Stimulated activated effector memory CD8-positive, alpha-beta T cell treated with anti-CD3 and anti-CD28 coated beads, Interleukin-12 subunit alpha, Interleukin-12 subunit beta, amount 100 ng/mL, for 72 hours (primary cell): ENCODE results near the gene SRC.

Experiments used
- ATAC-seq: fragments of 150-1000 bp; cut with Tn5 transposase; 2 replicates; pipeline ENCODE4 v1.10.0; 2021
- DNase-seq, 2 donors: peaks; one replicate each; pipeline ENCODE4 v3.0.0; 2021 to 2022; ENCODE audit warnings: low spot score in 2 of 2
- H3K27ac Mint-ChIP-seq: one replicate; pipeline ENCODE4 v1.8.0; 2022; ENCODE audit warnings: mild to moderate bottlenecking, mixed read lengths
- H3K36me3 Mint-ChIP-seq: one replicate; pipeline ENCODE4 v1.8.0; 2022; ENCODE audit warnings: mild to moderate bottlenecking, mixed read lengths
- H3K4me1 Mint-ChIP-seq: one replicate; pipeline ENCODE4 v1.8.0; 2022; ENCODE audit warnings: mixed read lengths
- H3K4me3 Mint-ChIP-seq: one replicate; pipeline ENCODE4 v1.8.0; 2022; ENCODE audit warnings: mild to moderate bottlenecking, mixed read lengths
- H3K9me3 Mint-ChIP-seq: one replicate; pipeline ENCODE4 v1.8.0; 2022; ENCODE audit warnings: mixed read lengths

SRC gene

DNA sequence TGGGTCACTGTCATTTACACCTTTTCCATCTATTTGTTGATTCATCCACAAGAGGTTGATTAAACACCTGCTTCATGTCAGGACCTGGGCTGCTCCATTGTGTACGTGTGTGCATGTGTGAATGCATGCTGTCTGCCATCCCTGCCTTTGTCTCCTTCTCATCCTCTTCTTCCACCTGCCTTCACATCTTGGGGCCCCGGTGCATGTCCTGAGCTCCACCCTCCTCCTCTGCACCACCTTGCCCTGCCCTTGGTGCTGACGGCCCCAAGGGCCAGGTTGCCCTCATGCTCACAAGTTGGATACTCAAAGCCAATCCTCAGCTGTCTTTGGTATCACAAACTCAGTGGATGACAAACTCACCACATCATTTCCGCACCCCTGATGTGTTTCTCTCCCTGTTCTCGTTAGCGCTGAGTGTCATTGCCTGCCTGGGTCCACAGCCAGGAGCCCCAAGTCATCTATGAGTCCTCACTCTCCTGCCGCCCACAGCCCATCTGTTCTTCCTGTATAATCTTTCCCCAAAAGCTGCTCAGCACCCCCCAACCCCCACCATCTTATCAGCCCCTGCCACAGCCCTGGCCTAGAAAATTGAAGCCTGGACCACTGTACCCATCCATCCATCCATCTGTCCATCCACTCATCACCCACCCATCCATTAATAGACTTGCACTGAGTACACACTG is 85.0 kb downstream of the SRC start:
- Mint-ChIP-seq H3K4me3 (no peak overlapping the region), H3K27ac (no peak overlapping the region), H3K36me3 (no peaks in the 10 kb centered on the region), H3K4me1 (no peaks in the 10 kb centered on the region), H3K9me3 (no peaks in the 10 kb centered on the region)
- ATAC-seq, result no peak
- no peak for DNase-seq

DNA sequence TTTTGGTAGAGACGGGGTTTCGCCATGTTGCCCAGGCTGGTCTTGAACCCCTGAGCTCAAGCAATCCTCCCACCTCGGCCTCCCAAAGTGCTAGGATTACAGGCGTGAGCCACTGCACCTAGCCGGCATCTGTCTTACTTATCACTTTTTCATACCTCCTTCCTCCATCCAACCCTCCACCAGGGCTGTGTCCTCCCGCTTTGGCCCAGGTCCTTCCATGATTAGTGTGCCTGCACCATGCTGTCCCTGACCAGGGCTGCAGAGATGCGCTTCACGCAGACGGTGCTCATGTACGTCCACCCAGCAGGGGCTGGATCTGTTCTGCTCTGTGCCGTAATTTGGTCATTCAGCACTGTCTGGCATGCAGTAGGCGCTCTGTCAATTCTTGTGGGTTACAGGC is 85.8 kb downstream of the SRC start:
- ATAC-seq (no peak), DNase-seq (no peak)
- no peak overlapping the region for H3K4me3 Mint-ChIP-seq
- no peaks in the 10 kb centered on the region for H3K36me3 Mint-ChIP-seq
- no peaks in the 10 kb centered on the region for H3K9me3 Mint-ChIP-seq
- H3K27ac Mint-ChIP-seq, result no peak overlapping the region
- H3K4me1 Mint-ChIP-seq, result no peaks in the 10 kb centered on the region

DNA sequence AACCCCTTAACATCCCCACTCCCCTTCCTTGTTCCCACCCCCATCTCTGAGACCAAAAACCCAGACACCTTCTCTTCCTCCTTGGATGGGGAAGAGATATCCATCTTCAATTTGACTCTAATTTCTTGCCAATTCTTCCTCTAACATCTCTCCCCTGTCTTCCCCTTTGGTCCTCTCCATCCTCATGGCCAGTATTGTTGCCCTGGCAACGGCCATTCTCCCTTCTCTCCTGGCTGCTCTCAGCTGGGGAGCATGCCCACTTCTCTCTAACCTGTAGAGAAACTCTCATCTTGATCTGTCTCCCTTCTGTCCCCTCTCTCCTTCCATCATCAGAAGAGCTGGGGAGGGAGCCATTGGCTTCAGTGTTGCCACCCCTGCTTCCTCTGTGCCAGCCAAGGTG is 86.7 kb downstream of the SRC start:
- Mint-ChIP-seq H3K4me3 (no peak overlapping the region), H3K4me1 (no peaks in the 10 kb centered on the region), H3K9me3 (no peaks in the 10 kb centered on the region), H3K36me3 (peaks cover 5% of the 10 kb centered on the region), H3K27ac (no peak overlapping the region)
- DNase-seq (no peak), ATAC-seq (no peak)

DNA sequence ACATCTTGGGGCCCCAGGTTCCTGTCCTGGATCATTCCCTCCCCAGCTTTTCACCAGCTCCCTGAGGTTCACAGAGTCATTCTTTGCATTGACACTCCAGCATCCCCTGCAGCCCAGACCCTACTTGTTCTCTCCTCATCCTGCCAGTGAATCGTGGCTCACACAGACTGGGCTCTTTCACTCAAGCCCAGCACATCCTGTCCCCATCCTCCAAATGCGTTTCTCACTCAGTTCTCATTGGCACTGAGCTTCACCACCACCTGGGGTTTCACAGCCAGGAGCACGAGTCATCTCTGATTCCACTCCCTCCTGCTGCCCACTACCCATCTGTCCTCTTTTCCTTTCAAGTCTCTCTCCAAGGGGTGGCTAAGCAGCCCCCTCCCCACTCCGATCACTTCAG is 89.7 kb downstream of the SRC start:
- ATAC-seq, result no peak
- H3K4me1 Mint-ChIP-seq, result no peaks in the 10 kb centered on the region
- H3K9me3 Mint-ChIP-seq, result no peaks in the 10 kb centered on the region
- H3K4me3 Mint-ChIP-seq, result no peak overlapping the region
- no peak for DNase-seq
- H3K27ac Mint-ChIP-seq, result no peak overlapping the region
- H3K36me3 Mint-ChIP-seq, result peaks cover 5% of the 10 kb centered on the region

DNA sequence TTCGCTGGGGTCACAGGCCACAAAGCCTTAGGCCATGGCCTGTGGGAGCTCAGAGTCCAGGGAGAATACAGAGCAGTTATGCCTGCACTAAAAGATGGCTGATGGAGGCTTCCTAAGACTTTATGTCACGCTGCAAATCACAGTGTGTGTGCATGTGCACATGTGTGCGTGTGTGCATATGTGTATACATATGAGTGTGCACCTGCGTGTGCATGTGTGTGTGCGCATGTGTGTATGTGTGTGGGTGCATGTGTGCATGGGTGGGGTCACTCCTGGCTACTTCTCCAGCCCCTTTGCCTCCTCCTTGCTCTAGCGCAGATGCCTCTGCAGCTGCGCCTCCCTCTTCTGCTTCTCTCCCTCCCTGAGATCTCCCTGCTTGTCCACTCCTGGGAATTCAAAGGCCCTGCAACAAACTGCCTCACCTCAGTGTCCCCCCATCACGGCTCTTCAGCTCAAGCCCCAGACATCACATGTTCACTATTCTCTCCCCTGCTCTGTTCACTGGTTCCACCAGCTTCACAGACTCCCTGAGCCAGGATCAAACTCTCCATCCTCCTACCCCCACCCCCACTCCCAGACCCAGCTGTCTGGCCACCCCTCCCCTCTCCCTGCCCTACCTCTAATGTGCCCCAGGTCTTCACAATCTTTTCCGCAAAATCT is 90.7 kb downstream of the SRC start:
- H3K4me3 Mint-ChIP-seq, result no peak overlapping the region
- no peaks in the 10 kb centered on the region for H3K4me1 Mint-ChIP-seq
- H3K36me3 Mint-ChIP-seq, result peaks cover 5% of the 10 kb centered on the region
- no peak overlapping the region for H3K27ac Mint-ChIP-seq
- no peaks in the 10 kb centered on the region for H3K9me3 Mint-ChIP-seq
- DNase-seq (no peak), ATAC-seq (no peak)

DNA sequence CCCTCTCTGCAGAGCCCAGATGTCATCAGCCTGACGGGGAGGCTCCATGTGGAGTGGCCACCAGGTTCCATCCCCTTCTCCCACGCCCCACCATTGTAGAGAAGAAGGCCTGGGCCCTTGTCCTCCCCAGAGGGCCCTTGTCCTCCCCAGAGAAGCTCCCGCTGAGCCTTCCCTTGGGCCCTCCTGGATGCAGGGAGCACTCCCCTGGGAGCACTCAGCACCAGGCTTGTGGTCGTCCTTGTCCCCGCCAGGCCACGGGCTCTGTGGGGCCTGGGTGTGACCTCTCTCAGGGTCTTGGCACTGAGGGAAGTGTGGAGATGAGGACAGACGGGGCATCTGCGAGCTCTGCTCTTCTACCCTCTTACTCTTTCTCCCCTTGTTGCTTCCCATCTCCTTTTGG is 91.7 kb downstream of the SRC start:
- Mint-ChIP-seq H3K27ac (no peak overlapping the region), H3K4me3 (no peak overlapping the region), H3K9me3 (no peaks in the 10 kb centered on the region), H3K36me3 (peaks cover 5% of the 10 kb centered on the region), H3K4me1 (no peaks in the 10 kb centered on the region)
- ATAC-seq, result no peak
- no peak for DNase-seq

DNA sequence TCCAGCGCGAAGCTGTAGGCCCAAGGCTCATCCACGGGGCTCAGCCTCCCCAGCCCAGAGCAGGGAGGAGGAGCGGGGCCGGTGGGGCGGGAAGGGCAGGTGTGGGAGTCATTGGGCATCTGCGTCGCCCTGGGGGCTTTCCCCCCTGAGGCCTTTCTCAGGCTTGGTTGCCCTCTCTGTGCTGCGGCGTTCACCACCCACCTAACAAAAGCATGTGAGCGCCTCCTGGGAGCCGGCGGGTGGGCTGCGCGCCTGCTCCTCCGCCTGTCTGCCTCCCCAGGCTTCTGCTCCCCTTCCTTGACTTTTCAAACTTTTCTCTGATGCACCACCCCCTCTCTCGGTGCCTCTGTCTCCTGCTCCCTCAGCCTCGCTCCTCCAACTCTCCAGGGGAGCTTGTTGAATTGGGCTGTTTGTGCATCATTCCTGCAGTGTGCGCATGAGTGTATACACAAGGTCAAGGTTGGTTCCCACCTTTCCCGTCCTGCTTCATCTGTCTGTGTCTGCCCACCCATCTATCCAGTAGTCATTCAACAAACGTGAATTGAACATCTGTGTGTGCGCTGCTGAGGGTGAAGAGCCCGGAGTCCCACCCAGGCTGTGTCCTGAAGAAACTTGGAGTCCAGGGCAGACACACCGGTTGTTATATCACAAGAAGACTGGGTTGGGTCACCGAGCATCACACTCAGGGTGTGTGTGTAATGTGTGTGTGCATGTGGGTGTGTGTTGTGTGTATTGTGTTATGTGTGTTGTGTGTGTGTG is 92.7 kb downstream of the SRC start:
- peaks cover 5% of the 10 kb centered on the region for H3K36me3 Mint-ChIP-seq
- ATAC-seq (no peak), DNase-seq (no peak)
- H3K9me3 Mint-ChIP-seq, result no peaks in the 10 kb centered on the region
- no peak overlapping the region for H3K27ac Mint-ChIP-seq
- H3K4me1 Mint-ChIP-seq, result no peaks in the 10 kb centered on the region
- no peak overlapping the region for H3K4me3 Mint-ChIP-seq

DNA sequence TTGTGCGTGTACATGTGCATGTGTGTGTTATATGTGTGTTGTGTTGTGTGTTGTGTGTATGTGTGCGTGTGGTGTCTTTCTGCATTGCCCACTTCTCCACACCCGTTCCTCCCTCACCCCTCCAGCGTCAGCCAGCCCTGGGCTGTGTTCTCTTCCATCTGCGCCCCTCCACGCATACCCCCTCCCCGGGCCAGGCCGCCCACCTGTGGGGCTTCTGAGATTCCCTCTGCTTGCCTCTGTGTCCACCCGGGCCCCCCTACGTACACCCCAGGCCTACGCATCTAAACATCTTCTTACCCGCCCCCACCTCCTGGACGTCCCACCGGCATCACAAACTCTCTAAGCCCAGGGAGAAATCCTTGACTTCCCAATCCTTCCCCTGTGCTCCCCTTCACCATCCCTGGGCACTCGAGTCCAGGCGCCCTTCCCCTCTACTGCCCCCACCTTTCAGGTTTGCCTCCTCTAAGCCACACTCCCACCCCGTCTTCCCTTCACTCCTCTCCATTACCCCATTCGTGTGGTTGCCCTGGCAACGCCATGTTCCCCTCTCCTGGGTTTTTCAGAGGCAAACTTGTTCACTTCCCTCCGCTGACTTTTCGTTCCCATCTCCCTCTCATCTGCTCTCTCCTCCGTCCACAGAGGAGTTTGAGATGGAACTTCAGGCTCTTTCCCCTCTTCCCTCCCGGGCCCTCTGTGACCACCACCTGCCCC is 93.4 kb downstream of the SRC start:
- Mint-ChIP-seq H3K36me3 (peaks cover 5% of the 10 kb centered on the region), H3K27ac (no peak overlapping the region), H3K4me3 (no peak overlapping the region), H3K4me1 (no peaks in the 10 kb centered on the region), H3K9me3 (no peaks in the 10 kb centered on the region)
- no peak for ATAC-seq
- no peak for DNase-seq

DNA sequence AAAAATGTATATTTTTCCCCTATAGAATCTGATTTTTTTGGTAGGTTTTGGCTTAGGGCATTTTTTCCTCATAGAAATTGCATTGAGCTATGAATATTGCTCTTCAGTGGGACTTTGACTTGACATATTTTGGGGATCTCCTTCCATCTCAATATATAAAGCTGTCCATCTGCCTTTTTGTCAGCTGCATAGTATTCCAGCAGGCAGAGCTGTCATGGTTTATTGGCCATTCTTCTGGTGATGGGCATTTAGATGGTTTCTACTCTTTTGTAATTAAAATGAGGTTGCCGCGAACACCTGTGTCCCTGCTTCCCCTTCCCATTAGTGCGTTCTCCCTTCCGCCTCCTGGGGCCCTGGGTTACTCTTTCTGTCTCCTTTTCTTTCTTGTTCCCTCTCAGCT is 95.1 kb downstream of the SRC start:
- ATAC-seq (no peak), DNase-seq (no peak)
- Mint-ChIP-seq H3K4me3 (no peak overlapping the region), H3K36me3 (peaks cover 5% of the 10 kb centered on the region), H3K4me1 (no peaks in the 10 kb centered on the region), H3K9me3 (no peaks in the 10 kb centered on the region), H3K27ac (no peak overlapping the region)

DNA sequence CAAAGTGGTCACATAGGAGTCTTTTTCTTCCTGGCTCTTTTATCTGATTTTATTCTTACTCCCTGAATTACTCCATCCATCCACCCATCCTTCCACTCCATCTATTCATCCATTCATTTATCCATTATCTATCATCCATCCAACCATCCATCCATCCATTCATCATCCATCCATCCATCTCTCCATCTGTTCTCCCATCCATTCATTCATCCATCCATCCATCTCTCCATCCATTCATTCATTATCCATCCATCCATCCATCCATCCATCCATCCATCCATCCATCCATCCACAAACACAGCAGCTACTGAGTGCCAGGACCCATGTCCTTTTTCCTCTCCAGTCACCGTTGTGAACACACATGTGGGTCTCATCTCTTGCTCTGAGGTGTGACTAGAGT is 96.6 kb downstream of the SRC start:
- peaks cover under 1% of the 10 kb centered on the region for H3K36me3 Mint-ChIP-seq
- DNase-seq, result no peak
- no peak overlapping the region for H3K4me3 Mint-ChIP-seq
- H3K27ac Mint-ChIP-seq, result no peak overlapping the region
- ATAC-seq, result no peak
- peaks cover 7% of the 10 kb centered on the region for H3K4me1 Mint-ChIP-seq
- H3K9me3 Mint-ChIP-seq, result no peaks in the 10 kb centered on the region

DNA sequence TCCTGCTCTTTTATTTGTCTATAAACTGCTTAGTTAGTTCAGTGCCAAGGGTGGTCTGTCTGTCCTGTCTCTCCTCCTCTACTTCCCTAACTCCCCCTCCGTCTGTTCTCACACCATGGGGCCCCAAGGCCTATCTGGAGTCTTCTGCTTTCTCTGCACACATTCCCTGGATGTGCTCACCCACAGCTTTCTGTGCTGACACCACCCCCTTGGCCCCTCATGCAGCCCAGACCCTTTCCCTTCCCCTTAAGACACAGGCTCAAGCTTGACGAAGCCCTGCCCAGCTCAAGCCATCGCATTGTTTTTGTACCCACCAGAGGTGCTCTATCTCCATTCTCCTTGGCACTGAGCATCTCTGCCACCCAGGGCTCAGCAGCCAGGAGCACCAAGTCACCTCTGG is 97.0 kb downstream of the SRC start:
- H3K36me3 Mint-ChIP-seq, result no peaks in the 10 kb centered on the region
- H3K4me3 Mint-ChIP-seq, result no peak overlapping the region
- no peak overlapping the region for H3K27ac Mint-ChIP-seq
- no peaks in the 10 kb centered on the region for H3K9me3 Mint-ChIP-seq
- peaks cover 7% of the 10 kb centered on the region for H3K4me1 Mint-ChIP-seq
- no peak for ATAC-seq
- no peak for DNase-seq

DNA sequence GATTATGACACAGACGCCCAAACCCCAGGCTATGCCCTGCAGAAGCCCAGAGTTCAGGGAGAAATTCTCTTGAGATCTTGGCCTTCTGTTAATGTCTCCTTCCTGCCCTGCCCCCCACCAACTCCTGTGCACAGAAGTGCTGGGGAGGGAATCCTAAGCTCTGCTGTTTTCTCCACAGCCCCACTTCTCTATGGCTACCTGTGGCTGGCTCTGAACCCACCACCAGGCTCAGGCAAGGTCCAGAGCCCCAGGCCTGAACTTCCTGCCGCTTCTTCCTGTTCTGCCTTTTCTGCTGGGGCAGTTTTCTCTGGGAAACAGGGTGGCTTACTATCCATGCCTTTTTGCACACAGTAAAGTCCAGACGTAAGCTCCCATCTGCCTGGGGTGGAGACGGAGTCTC is 97.7 kb downstream of the SRC start:
- no peaks in the 10 kb centered on the region for H3K9me3 Mint-ChIP-seq
- H3K27ac Mint-ChIP-seq, result no peak overlapping the region
- H3K4me3 Mint-ChIP-seq, result no peak overlapping the region
- H3K4me1 Mint-ChIP-seq, result peaks cover 7% of the 10 kb centered on the region
- H3K36me3 Mint-ChIP-seq, result no peaks in the 10 kb centered on the region
- no peak for DNase-seq
- ATAC-seq, result no peak

DNA sequence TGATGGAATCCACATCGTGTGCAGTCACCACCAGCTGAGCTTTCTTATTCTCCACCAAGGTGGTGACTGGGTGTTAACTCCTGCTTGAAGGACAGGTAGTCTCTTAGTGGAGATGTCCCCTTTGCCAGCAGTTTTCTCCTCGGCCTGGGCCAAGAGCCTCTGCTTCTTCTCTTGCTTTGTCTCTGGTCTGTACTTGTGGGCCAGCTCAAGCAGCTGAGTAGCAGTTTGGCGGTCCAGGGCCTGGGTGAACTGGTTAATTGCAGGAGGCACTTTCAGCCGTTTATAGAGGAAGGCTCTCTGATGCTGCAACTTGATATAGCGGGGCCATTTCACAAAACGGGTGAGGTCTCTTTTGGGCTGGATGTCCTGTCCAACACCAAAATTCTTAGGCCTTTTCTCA is 99.1 kb downstream of the SRC start:
- Mint-ChIP-seq H3K27ac (no peak overlapping the region), H3K36me3 (no peaks in the 10 kb centered on the region), H3K9me3 (no peaks in the 10 kb centered on the region), H3K4me1 (peaks cover 7% of the 10 kb centered on the region), H3K4me3 (no peak overlapping the region)
- ATAC-seq (no peak), DNase-seq (no peak)

DNA sequence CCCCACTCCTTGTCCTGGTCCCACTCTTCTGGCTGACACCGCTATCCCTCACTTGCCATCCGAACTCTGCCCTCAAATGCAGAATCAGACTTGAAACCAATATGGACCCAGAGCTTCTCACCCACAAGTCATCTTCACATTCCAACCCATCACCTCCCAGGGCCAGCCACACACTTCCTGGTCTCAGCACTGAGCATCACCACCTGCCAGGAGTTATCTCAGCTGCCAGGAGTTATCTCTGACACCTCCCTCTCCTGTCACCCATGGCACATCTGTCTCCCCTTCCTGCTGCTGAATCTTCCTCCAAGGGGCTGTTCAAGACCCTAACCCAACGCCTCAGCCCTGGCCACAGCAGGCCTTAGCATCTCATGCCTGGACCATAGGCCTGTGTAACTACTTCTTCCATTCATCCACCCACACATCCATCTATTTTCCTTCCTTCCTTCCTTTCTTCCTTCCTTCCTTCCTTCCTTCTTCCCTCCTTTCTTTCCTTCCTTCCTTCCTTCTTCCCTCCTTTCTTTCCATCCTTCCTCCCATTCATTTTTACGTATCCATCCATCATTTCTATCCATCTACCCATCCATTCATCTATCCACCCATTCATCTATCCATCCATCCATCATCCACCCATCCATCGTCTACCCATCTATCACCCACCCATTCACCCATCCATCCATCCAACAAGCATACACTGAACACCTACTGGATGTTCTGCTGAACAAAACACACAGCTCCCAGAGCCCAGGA is 100.5 kb downstream of the SRC start:
- Mint-ChIP-seq H3K4me1 (peaks cover 7% of the 10 kb centered on the region), H3K36me3 (no peaks in the 10 kb centered on the region), H3K4me3 (no peak overlapping the region), H3K9me3 (no peaks in the 10 kb centered on the region), H3K27ac (no peak overlapping the region)
- ATAC-seq (no peak), DNase-seq (no peak)

DNA sequence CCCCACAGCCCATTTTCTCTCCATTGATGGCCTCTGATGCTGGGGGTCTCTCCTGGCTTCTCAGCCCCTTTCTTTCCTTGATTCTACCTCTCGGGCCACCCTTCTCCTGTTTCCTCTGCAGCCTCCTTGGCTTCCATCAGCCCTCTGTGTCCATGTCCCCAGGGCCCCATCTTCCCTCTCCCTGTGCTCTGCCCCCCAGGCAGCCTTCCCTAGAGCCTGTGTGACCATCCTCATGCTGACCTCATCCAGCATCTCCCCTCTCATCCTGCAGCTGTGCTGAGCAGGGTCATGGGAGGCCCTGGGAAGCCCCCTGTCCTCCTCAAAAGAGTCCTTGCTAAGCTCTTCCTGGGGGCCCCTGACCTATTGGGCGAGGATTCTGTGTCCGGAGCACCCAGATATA is 101.7 kb downstream of the SRC start:
- H3K9me3 Mint-ChIP-seq, result no peaks in the 10 kb centered on the region
- no peak for ATAC-seq
- H3K4me1 Mint-ChIP-seq, result peaks cover 7% of the 10 kb centered on the region
- no peak overlapping the region for H3K27ac Mint-ChIP-seq
- no peak for DNase-seq
- no peak overlapping the region for H3K4me3 Mint-ChIP-seq
- no peaks in the 10 kb centered on the region for H3K36me3 Mint-ChIP-seq
